Measurements from ENCODE around the gene CEP152. TPM values are rescaled to one million over a fixed set of nuclear protein-coding genes. Genes with fewer than 3 reads are reported as not detected.

The CEP152 gene
- total RNA-seq, 1 donor from 2014 or later, result 15.4 TPM

- intact Hi-C loops (cut with micrococcal nuclease), result no loop called here
- TF ChIP-seq, protein P1, sequence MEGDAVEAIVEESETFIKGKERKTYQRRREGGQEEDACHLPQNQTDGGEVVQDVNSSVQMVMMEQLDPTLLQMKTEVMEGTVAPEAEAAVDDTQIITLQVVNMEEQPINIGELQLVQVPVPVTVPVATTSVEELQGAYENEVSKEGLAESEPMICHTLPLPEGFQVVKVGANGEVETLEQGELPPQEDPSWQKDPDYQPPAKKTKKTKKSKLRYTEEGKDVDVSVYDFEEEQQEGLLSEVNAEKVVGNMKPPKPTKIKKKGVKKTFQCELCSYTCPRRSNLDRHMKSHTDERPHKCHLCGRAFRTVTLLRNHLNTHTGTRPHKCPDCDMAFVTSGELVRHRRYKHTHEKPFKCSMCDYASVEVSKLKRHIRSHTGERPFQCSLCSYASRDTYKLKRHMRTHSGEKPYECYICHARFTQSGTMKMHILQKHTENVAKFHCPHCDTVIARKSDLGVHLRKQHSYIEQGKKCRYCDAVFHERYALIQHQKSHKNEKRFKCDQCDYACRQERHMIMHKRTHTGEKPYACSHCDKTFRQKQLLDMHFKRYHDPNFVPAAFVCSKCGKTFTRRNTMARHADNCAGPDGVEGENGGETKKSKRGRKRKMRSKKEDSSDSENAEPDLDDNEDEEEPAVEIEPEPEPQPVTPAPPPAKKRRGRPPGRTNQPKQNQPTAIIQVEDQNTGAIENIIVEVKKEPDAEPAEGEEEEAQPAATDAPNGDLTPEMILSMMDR (IDR thresholded peaks at IDR 0.05), result no peak
- peaks cover 12% of the 10 kb centered on the region for H3K36me3 Mint-ChIP-seq (ENCODE audit: low read depth)
- no peaks in the 10 kb centered on the region for H3K4me1 Mint-ChIP-seq
- ChIA-PET CTCF (no interaction called here), POLR2A (no interaction called here)
- no peak for ATAC-seq (ENCODE audit: low read depth)
- no peak overlapping the region for H3K27ac Mint-ChIP-seq
- H3K27me3 Mint-ChIP-seq, result no peaks in the 10 kb centered on the region
- DNase-seq, result no peak
- no peak overlapping the region for H3K4me3 Mint-ChIP-seq
- peaks cover 15% of the 10 kb centered on the region for H3K9me3 Mint-ChIP-seq
Observed at GRCh38 chr15:48718646-48719045, 92.2 kb downstream of the CEP152 start.

DNA sequence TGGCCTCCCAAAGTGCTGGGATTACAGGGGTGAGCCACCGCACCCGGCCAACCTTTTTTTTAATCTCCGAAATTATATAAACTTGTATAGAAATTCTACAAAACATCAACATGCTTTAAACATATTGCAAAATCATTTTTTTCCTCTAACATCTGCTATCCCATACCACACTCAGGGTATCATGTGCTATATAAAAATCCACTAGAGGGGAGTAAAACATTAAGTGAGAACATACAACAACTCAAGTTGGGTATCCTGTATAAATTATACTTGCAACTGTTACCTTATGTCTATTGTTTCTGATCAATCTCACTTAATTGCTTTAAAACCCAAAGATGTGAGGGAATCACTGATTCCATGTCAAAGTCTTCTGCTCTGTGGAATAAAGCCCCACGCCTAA lies 93.4 kb downstream of the CEP152 start:
- Mint-ChIP-seq H3K27me3 (no peaks in the 10 kb centered on the region), H3K4me3 (no peak overlapping the region), H3K27ac (no peak overlapping the region), H3K36me3 (ENCODE audit: low read depth) (peaks cover 12% of the 10 kb centered on the region), H3K4me1 (no peaks in the 10 kb centered on the region), H3K9me3 (peaks cover 15% of the 10 kb centered on the region)
- ChIA-PET POLR2A (no interaction called here), CTCF (no interaction called here)
- intact Hi-C loops (cut with micrococcal nuclease), result no loop called here
- no peak for DNase-seq
- ATAC-seq (ENCODE audit: low read depth), result no peak
- TF ChIP-seq, protein P1 (IDR thresholded peaks at IDR 0.05), result no peak

GRCh38 chr15:48712546-48712945 lies 98.3 kb downstream of the CEP152 start:
- Mint-ChIP-seq H3K36me3 (ENCODE audit: low read depth) (peaks cover 12% of the 10 kb centered on the region), H3K4me3 (no peak overlapping the region), H3K27me3 (no peaks in the 10 kb centered on the region), H3K9me3 (peaks cover 15% of the 10 kb centered on the region), H3K27ac (no peak overlapping the region), H3K4me1 (no peaks in the 10 kb centered on the region)
- DNase-seq (no peak), ATAC-seq (ENCODE audit: low read depth) (no peak)
- CTCF ChIA-PET, result no interaction called here
- intact Hi-C loops (cut with micrococcal nuclease), result no loop called here
- TF ChIP-seq, protein P1 (IDR thresholded peaks at IDR 0.05), result no peak
- POLR2A ChIA-PET, result no interaction called here

- ChIA-PET POLR2A (no interaction called here), CTCF (no interaction called here)
- Mint-ChIP-seq H3K4me3 (no peak overlapping the region), H3K27me3 (no peaks in the 10 kb centered on the region), H3K36me3 (ENCODE audit: low read depth) (peaks cover 7% of the 10 kb centered on the region), H3K27ac (no peak overlapping the region), H3K4me1 (no peaks in the 10 kb centered on the region), H3K9me3 (peaks cover 10% of the 10 kb centered on the region)
- TF ChIP-seq, protein P1 (IDR thresholded peaks at IDR 0.05), result no peak
- intact Hi-C loops (cut with micrococcal nuclease), result no loop called here
- ATAC-seq (ENCODE audit: low read depth) (no peak), DNase-seq (no peak)
Observed at GRCh38 chr15:48710952-48711495, 99.8 kb downstream of the CEP152 start.

- Mint-ChIP-seq H3K9me3 (peaks cover 14% of the 10 kb centered on the region), H3K27ac (no peak overlapping the region), H3K4me1 (no peaks in the 10 kb centered on the region), H3K36me3 (ENCODE audit: low read depth) (no peaks in the 10 kb centered on the region), H3K27me3 (no peaks in the 10 kb centered on the region), H3K4me3 (no peak overlapping the region)
- POLR2A ChIA-PET, result no interaction called here
- DNase-seq, result no peak
- intact Hi-C loops (cut with micrococcal nuclease), result no loop called here
- TF ChIP-seq, protein P1 (IDR thresholded peaks at IDR 0.05), result no peak
- CTCF ChIA-PET, result no interaction called here
- ATAC-seq (ENCODE audit: low read depth), result no peak
Observed at GRCh38 chr15:48708641-48709040, 102.2 kb downstream of the CEP152 start.

Measured in activated B cell treated with CpG ODN at 0.5 μM for 24 hours (primary cell).